HG03457 (cell line): ENCODE data around the gene IL1RAPL2.

Experiments used
- ATAC-seq: cut with Tn5 transposase; IDR thresholded peaks from one replicate; pipeline ENCODE4 v1.9.1; 2021; ENCODE audit warnings: moderate number of reproducible peaks; ENCODE audit not compliant: unreplicated experiment

IL1RAPL2 gene

GRCh38 chrX:105263171-105263570 lies 697.2 kb downstream of the IL1RAPL2 start:
- no peak for ATAC-seq

DNA sequence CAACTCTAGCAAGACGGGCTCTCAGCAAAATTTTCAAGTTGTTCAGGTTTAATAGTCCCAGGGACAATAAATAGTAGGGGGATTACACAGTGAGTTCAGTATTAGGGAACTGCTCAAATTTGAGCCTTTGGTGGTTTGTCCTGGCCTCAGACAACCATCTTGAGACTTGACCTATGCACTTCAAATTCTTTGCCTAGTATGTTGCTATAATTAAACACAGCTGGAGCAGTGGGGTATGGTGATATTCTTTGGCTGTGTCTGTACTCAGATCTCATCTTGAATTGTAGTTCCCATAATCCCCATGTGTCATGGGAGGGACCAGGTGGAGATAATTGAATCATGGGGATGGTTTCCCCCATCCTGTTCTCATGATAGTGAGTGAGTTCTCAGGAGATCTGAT lies 697.8 kb downstream of the IL1RAPL2 start:
- ATAC-seq, result no peak

DNA sequence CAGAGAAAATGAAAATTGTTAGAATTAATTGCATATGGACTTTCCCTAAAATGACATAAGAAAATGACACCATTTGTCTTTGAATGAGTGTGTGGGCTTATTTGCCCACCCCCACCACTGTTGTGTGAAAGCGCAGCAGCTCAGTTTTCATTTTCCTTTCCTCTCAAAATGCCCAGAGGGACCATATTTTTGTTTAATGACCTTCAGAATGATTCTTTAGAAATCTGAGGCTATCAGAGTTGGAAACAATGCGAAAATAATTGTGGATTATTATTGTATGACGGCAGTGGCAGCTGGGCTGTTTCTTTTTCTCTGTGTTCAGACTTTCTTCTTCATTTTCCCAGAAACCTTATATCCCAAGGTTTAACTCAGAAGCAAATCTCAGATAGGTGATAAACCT lies 699.1 kb downstream of the IL1RAPL2 start:
- no peak for ATAC-seq

DNA sequence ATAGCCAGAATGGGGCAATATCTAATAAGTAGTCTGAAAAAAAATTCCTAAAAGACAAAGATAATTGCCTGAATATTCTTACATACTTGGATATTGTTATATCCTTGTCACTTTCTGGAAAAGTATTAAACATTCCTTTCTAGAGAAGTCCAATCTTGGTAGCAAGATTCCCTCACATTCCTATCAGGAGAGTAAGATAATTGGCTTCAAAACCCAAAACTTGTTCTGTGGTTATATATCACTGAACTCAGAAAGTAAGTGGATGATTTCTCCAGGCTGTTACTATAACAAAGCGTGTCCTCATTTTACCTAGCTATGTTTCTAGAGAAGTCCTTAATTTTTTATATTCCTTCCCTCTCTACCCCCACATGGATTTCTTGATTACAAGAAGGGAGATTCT lies 700.5 kb downstream of the IL1RAPL2 start:
- ATAC-seq, result no peak

GRCh38 chrX:105267167-105267566 lies 701.2 kb downstream of the IL1RAPL2 start:
- no peak for ATAC-seq

GRCh38 chrX:105269386-105269785 lies 703.4 kb downstream of the IL1RAPL2 start:
- ATAC-seq, result no peak

- ATAC-seq, result no peak
Measured at GRCh38 chrX:105273326-105273725, 707.3 kb downstream of the IL1RAPL2 start.

DNA sequence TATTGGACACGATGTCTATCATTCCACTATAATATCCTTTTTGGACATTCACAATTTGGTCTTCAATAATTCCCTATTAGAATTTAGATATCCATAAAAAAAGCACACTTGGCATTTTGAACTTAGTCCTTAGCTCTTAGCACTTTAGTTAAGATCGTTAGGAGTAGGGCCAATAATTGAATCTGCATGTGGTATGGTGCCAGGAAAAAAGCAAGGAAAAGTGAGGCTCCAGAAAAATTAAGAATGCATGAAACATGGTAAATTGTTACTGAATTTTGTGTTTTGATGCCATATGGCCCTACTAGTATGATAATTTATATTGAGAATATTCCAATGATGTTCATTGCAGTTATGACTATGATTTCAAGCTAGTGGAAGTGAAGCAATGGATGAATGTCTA lies 708.1 kb downstream of the IL1RAPL2 start:
- no peak for ATAC-seq

DNA sequence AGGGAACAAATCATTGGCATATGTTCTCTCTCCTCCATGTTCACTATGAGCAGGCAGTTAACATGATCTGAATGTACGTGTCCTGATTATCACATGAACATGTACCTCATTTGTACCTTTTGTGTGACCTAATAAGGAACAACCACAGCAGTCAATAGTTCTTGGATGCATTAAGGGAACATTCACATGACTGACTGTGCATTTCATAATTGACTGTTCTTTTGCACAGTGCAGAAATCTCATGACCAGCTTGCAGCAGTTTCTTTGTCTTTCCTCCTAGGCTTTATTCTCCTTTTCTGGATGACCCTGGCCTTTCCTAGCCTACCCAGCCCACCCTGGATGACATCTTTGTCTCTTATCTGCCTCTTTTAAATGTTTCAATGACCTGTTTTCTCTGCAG lies 711.1 kb downstream of the IL1RAPL2 start:
- no peak for ATAC-seq

DNA sequence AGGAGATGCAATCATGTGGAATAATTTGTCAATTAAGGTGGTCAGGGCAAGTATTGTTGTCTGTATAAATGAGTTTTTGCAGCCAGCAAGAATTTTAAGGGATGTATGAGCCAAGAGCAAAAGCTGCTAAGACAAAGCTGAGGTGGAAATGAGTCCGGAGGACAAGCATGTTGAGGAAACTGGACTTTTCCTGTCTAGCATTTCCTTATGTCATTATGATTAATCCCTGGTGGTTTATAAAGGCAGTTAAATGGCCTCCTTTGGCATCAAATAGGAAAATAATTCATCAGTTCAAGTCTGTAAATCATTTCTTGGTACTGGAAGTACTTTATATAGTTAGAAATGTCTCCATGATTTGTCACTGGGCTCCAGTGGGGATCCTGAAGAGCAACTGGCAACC lies 716.1 kb downstream of the IL1RAPL2 start:
- no peak for ATAC-seq

GRCh38 chrX:105297041-105297440 lies 731.0 kb downstream of the IL1RAPL2 start:
- ATAC-seq, result no peak

GRCh38 chrX:105299286-105299685 lies 733.3 kb downstream of the IL1RAPL2 start:
- ATAC-seq, result no peak

DNA sequence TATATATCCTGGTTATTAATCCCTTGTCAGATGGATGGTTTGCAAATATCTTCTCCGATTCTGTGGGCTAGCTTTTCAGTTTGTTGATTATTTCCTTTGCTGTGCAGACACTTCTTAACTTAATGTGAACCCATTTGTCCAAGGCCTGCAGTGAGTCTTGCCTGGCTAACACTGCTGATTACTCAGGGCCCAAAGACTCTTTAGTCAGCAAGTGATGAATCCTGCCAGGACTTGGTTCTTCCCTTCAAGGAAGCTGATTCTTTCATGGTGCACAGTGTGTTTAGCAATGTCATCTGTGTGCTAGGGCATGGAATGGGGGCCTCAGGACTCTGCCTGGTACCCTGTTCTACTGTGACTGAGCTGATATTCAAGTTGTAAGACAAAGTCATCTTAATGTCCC lies 736.2 kb downstream of the IL1RAPL2 start:
- no peak for ATAC-seq

GRCh38 chrX:105307762-105308161 lies 741.8 kb downstream of the IL1RAPL2 start:
- ATAC-seq, result no peak

- no peak for ATAC-seq
Measured at GRCh38 chrX:105313596-105313995, 747.6 kb downstream of the IL1RAPL2 start.

DNA sequence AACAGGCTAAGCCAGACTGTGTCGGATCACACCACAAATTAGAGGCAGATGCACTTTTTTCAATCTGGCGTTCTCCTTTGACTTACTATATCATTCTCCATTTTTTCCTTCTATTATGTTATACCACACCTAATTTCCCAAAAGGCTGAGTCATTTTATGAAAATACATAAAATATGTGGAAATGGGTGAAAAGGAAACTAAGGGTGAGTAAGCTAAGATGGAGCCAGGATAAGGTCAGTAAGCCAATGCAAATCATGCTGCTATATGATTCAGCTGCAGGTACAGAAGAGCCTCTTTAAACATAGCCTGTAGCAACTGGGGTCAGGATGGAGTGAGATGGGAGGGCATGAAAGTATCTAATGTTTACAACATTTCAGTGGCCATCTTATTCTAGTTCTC lies 748.5 kb downstream of the IL1RAPL2 start:
- ATAC-seq, result no peak

DNA sequence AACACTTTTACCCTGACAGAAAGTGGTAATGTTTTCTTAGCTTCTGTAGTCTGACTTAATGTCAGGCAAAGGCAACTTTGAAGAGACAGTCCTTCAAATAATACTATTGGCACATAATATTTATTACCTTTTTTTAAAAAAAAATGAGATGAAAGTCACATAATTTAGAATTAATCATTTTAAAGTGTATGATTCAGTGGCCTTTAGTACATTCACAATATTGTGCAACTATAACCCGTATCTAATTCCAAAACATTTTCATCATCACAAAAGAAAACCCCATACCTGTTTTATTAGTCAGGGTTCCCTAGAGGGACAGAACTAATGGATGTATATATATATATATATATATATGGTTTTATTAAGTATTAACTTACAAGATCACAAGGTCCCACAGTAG lies 749.2 kb downstream of the IL1RAPL2 start:
- no peak for ATAC-seq

DNA sequence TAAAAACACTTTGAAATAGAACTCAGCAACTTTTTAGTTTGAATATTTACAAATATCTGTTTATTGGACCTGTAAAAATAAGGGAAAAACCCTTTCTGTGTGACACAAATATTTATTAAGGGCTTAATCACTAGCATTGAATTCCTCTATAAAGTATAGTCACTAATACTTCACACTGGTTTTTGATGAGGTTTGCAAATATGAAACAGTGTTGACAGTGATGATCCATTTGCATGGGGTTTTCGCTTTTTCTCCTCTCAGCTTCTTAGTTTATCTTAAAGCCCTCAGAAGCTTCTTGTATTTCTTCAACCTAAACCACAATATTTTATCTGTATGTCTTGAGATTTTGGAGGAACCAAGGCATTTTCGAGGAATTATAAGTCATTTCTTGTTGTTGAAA lies 751.1 kb downstream of the IL1RAPL2 start:
- ATAC-seq, result no peak

GRCh38 chrX:105323928-105324327 lies 757.9 kb downstream of the IL1RAPL2 start:
- ATAC-seq, result no peak

- no peak for ATAC-seq
Measured at GRCh38 chrX:105328773-105329172, 762.8 kb downstream of the IL1RAPL2 start.

GRCh38 chrX:105331244-105331643 lies 765.2 kb downstream of the IL1RAPL2 start:
- no peak for ATAC-seq

DNA sequence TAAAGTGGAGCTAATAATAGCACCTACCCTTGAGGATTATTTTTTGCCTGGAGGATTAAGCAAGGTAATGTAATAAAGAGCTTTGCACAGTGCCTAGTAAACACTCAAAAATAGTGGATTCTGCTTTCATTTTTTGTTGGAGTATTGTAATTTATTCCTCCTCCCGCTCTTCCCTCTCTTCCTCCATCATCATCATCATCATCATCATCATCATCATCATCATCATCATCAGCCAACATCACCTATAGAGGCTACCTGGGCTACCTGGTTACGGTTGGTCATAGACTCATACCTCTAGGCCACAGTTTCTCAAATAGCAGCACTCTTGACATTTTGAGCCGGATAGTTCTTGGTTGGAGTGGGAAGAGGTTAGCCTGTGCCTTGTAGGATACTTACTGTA lies 781.4 kb downstream of the IL1RAPL2 start:
- no peak for ATAC-seq

GRCh38 chrX:105349476-105349875 lies 783.5 kb downstream of the IL1RAPL2 start:
- no peak for ATAC-seq

DNA sequence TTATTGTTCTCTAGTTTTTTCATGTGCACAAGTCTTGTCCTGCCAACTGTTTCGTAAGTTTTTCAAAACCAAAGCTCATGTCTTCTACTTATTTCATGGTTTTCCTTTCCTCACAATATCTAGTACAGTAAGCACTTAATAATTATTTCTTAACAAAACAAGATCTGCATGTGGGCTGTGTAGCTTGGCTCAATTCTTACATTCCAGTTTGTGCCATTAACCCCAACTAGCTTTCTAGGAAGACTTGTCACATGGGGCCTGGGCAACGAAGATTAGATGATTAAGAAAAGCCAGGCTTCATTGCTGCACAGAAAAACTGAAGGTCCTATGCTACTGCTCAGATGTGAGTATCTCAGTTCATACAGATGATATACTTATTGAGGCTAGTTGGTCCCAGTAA lies 809.8 kb downstream of the IL1RAPL2 start:
- ATAC-seq, result no peak
